Stimulated activated CD4-positive, alpha-beta T cell treated with anti-CD3 and anti-CD28 coated beads, Interleukin-15, amount 100 ng/mL, for 1 hour (primary cell): ENCODE measurements around the gene MAP2K3.
"Not testable (repeated sequence)": the region's sequence is repeated elsewhere in the genome, so short reads cannot be mapped to it uniquely, and the experiment has no call there.

Experiments used
- DNase-seq, 2 donors: peaks; one replicate each; pipeline ENCODE4 v3.0.0-alpha.2; 2020; ENCODE audit warnings: low read depth in 1 of 2, low spot score in 1 of 2

Gene MAP2K3

DNA sequence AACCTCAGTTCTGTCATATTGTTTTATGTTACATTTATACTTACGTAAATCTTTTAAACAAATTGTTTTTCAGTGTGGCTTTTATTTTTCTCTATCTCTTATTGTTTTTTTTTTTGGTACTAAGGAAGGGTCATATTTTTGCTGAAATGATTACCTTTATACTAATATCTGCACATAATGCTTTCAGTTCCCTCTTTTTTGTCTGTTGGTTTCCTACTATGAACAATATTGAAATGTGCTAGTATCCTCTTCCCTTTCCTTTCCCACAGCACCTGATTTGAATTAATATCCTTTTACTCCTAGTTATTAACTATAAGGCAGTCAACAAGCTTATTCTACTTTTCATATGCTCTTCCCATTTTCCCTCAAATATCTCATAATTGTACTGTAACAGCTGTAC, 43.4 kb downstream of the MAP2K3 start:
- DNase-seq = not testable (repeated sequence)

- not testable (repeated sequence) for DNase-seq
These were observed 44.3 kb downstream of the MAP2K3 start for GRCh38 chr17:21328778-21329177.

- no peak for DNase-seq
These were observed 46.1 kb downstream of the MAP2K3 start for GRCh38 chr17:21330436-21331160.

DNA sequence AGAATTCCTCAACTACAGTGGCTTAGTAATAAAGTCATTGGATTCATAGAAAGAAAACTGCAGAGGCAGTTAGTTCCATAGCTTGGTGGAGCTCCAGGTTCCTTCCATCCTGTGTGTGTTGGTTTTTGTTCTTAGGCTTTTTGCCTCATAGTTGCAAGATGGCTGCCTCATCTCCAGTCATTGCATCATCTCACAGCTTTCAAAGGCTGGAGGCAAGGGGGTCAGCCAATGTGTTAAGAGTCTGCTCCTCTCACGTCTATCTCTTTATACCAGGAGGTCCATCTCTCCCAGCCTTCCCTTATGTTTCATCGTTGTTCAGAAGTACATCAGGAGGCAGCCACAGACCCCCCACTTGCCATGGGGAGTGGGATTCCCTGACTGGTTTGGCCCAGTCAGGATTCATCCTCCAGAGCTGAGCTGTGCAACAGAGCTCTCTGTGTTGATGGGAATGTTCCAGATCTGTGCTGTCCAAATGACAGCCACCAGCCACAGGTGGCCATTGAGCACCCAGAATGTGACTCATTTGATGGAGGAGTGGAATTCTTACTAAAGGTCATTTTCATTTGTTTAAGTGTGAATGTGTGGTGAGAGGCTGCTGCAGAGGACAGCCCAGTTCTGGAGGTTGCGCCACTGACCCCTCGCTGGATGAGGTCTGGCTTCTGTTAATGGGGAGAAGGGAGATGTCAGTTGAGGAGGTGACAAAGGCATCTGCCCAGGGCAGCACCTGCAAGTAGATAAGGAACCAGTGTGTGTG, 52.2 kb downstream of the MAP2K3 start:
- DNase-seq = not testable (repeated sequence)

DNA sequence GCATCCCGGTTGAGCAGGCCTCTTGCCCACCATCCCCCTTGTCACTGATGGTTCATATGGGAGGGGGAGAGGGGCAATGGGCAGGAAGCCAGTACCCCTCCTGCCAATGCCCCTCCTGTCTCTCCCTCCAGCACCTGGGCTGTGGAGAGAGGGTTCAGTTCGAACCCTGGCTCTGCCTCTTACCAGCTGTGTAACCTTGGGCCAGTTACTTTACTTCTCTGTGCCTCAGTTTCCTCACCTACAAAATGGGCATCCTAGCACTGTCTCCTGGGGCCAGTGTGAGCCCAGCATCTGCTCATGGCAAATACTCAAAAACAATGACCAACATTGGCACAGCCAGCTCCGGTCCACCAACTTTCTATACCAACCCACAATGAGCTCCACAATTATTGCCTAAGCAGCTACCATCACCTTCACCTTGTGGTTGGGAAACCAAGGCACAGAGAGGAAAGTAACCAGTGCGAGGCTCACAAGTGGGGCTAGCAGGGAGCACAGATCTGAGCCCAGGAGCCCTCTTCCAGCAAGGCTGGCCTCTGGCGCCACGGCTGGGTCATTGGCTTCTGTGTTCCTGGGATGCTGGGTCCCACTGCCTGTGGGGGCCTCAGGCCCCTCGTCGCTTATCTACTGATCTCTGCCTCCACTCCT, 53.6 kb downstream of the MAP2K3 start:
- not testable (repeated sequence) for DNase-seq

GRCh38 chr17:21339011-21339410, 54.5 kb downstream of the MAP2K3 start:
- no peak for DNase-seq

GRCh38 chr17:21339571-21339970, 55.1 kb downstream of the MAP2K3 start:
- not testable (repeated sequence) for DNase-seq

- DNase-seq = not testable (repeated sequence)
These were observed 55.9 kb downstream of the MAP2K3 start for GRCh38 chr17:21340407-21340806.

- DNase-seq = not testable (repeated sequence)
These were observed 56.8 kb downstream of the MAP2K3 start for GRCh38 chr17:21341279-21341678.

GRCh38 chr17:21341925-21342540, 57.5 kb downstream of the MAP2K3 start:
- DNase-seq = not testable (repeated sequence)

GRCh38 chr17:21343061-21343949, 58.8 kb downstream of the MAP2K3 start:
- DNase-seq = not testable (repeated sequence)

DNA sequence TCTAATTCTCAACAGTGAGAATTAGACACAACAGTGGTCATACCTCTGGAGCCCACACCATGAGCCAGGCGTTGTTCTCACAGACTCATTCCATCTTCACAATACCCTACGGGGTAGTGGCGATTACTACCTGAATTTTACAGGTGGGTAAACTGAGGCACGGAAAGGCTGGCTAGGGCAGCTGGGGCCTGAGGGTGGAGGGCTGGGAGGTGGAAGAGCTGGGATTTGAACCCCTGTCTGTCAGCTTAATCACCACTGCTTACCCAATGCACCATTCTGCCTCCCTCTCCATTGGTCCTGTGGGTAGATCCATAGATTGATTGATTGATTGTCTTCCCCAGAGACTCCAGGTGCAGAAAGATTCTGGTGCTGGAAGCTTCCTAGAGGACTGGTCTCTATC, 60.3 kb downstream of the MAP2K3 start:
- DNase-seq = not testable (repeated sequence)

- DNase-seq = no peak
These were observed 60.7 kb downstream of the MAP2K3 start for GRCh38 chr17:21345236-21345635.

GRCh38 chr17:21346107-21346506, 61.6 kb downstream of the MAP2K3 start:
- not testable (repeated sequence) for DNase-seq

GRCh38 chr17:21346651-21347250, 62.2 kb downstream of the MAP2K3 start:
- DNase-seq = not testable (repeated sequence)

GRCh38 chr17:21347660-21348059, 63.1 kb downstream of the MAP2K3 start:
- DNase-seq = not testable (repeated sequence)

- DNase-seq = not testable (repeated sequence)
These were observed 63.8 kb downstream of the MAP2K3 start for GRCh38 chr17:21348081-21348925.

GRCh38 chr17:21348926-21349261, 64.4 kb downstream of the MAP2K3 start:
- not testable (repeated sequence) for DNase-seq
